ENCODE measurements around the gene ORM1.
"Not testable (repeated sequence)": the region's sequence is repeated elsewhere in the genome, so short reads cannot be mapped to it uniquely, and the experiment has no call there.

Gene ORM1

GRCh38 chr9:114325684-114326254 lies 2.9 kb downstream of the ORM1 start:
- H3K9me3 ChIP-seq (ENCODE audit: control insufficient read depth, insufficient read depth, low read depth, low read length); H3K4me3 ChIP-seq (ENCODE audit: low read depth, low read length); H3K4me1 ChIP-seq (ENCODE audit: control insufficient read depth, insufficient read depth, low read length); POLR2A ChIA-PET; H3K27ac ChIP-seq (ENCODE audit: extremely low read depth, low read depth, low read length); H3K36me3 ChIP-seq (ENCODE audit: control insufficient read depth in 2 of 2, insufficient read depth in 1 of 2, low read length in 2 of 2); CTCF ChIA-PET: not testable (repeated sequence)

- POLR2A ChIA-PET = no interaction called here
- CTCF ChIA-PET = no interaction called here
- TF ChIP-seq ZBTB7A (tag by site-specific recombination; IDR thresholded peaks at IDR 0.05; ENCODE audit: low read depth) (no peak), SETDB1 (IDR thresholded peaks at IDR 0.05; ENCODE audit: insufficient read length, low read length) (no peak)
- Histone ChIP-seq H3K9me3 (ENCODE audit: control insufficient read depth, insufficient read depth, low read depth, low read length) (no peaks in the 10 kb centered on the region), H3K36me3 (ENCODE audit: control insufficient read depth in 2 of 2, insufficient read depth in 1 of 2, low read length in 2 of 2) (no peaks in the 10 kb centered on the region), H3K4me3 (ENCODE audit: low read depth, low read length) (no peak overlapping the region), H3K27ac (ENCODE audit: extremely low read depth, low read depth, low read length) (no peak overlapping the region), H3K4me1 (ENCODE audit: control insufficient read depth, insufficient read depth, low read length) (no peaks in the 10 kb centered on the region)
These were observed 4.9 kb downstream of the ORM1 start for GRCh38 chr9:114327749-114328148.

GRCh38 chr9:114328357-114328820 lies 5.5 kb downstream of the ORM1 start:
- CTCF ChIA-PET = interaction anchor here (0.7 kb wide), 1 partner anchor 10 kb away, joined by 3 read pairs; no protein-coding TSS in a partner anchor
- H3K27ac ChIP-seq (ENCODE audit: extremely low read depth, low read depth, low read length) = not testable (repeated sequence)

GRCh38 chr9:114328937-114329624 lies 6.2 kb downstream of the ORM1 start:
- H3K4me1 ChIP-seq (ENCODE audit: control insufficient read depth, insufficient read depth, low read length); H3K36me3 ChIP-seq (ENCODE audit: control insufficient read depth in 2 of 2, insufficient read depth in 1 of 2, low read length in 2 of 2); H3K9me3 ChIP-seq (ENCODE audit: control insufficient read depth, insufficient read depth, low read depth, low read length); POLR2A ChIA-PET; H3K27ac ChIP-seq (ENCODE audit: extremely low read depth, low read depth, low read length); CTCF ChIA-PET; H3K4me3 ChIP-seq (ENCODE audit: low read depth, low read length): not testable (repeated sequence)

More at GRCh38 chr9:114328357-114328820, 5.5 kb downstream of the ORM1 start:
- H3K4me1 ChIP-seq (ENCODE audit: control insufficient read depth, insufficient read depth, low read length); H3K9me3 ChIP-seq (ENCODE audit: control insufficient read depth, insufficient read depth, low read depth, low read length); POLR2A ChIA-PET; H3K4me3 ChIP-seq (ENCODE audit: low read depth, low read length); H3K36me3 ChIP-seq (ENCODE audit: control insufficient read depth in 2 of 2, insufficient read depth in 1 of 2, low read length in 2 of 2): not testable (repeated sequence)
- 0 out of 2 replicates have a peak, but pooled peaks have one; percentile 7 for TF ChIP-seq ZFHX2 (tag by site-specific recombination; conservative IDR thresholded peaks at IDR 0.05)

GRCh38 chr9:114329625-114330022 lies 6.7 kb downstream of the ORM1 start, which contains the start of gene ORM2:
ORM2 (plus strand) TSS chr9:114329869; CDS start chr9:114329905, 36 bp downstream.
- H3K4me3 ChIP-seq (ENCODE audit: low read depth, low read length); H3K27ac ChIP-seq (ENCODE audit: extremely low read depth, low read depth, low read length); H3K4me1 ChIP-seq (ENCODE audit: control insufficient read depth, insufficient read depth, low read length); POLR2A ChIA-PET; H3K36me3 ChIP-seq (ENCODE audit: control insufficient read depth in 2 of 2, insufficient read depth in 1 of 2, low read length in 2 of 2); H3K9me3 ChIP-seq (ENCODE audit: control insufficient read depth, insufficient read depth, low read depth, low read length); CTCF ChIA-PET: not testable (repeated sequence)

- CTCF ChIA-PET = no interaction called here
- H3K27ac ChIP-seq (ENCODE audit: extremely low read depth, low read depth, low read length) = no peak overlapping the region
- H3K9me3 ChIP-seq (ENCODE audit: control insufficient read depth, insufficient read depth, low read depth, low read length) = no peaks in the 10 kb centered on the region
- TF ChIP-seq SETDB1 (IDR thresholded peaks at IDR 0.05; ENCODE audit: insufficient read length, low read length) = no peak
- TF ChIP-seq KLF7 (tag by site-specific recombination; IDR thresholded peaks at IDR 0.05; ENCODE audit: borderline replicate concordance) = no peak
- no peak for TF ChIP-seq TRIM28 (IDR thresholded peaks at IDR 0.05; ENCODE audit: borderline replicate concordance, low read length)
- no peak for TF ChIP-seq ZNF449 (tag by site-specific recombination; IDR thresholded peaks at IDR 0.05)
- no peak for TF ChIP-seq ZNF677 (tag by site-specific recombination; IDR thresholded peaks at IDR 0.05)
- POLR2A ChIA-PET = no interaction called here
- no peaks in the 10 kb centered on the region for H3K36me3 ChIP-seq (ENCODE audit: control insufficient read depth in 2 of 2, insufficient read depth in 1 of 2, low read length in 2 of 2)
- H3K4me3 ChIP-seq (ENCODE audit: low read depth, low read length) = no peak overlapping the region
- no peaks in the 10 kb centered on the region for H3K4me1 ChIP-seq (ENCODE audit: control insufficient read depth, insufficient read depth, low read length)
These were observed 7.7 kb downstream of the ORM1 start for GRCh38 chr9:114330636-114331035.

- H3K4me3 ChIP-seq (ENCODE audit: low read depth, low read length); H3K36me3 ChIP-seq (ENCODE audit: control insufficient read depth in 2 of 2, insufficient read depth in 1 of 2, low read length in 2 of 2); H3K9me3 ChIP-seq (ENCODE audit: control insufficient read depth, insufficient read depth, low read depth, low read length); H3K27ac ChIP-seq (ENCODE audit: extremely low read depth, low read depth, low read length); POLR2A ChIA-PET; H3K4me1 ChIP-seq (ENCODE audit: control insufficient read depth, insufficient read depth, low read length): not testable (repeated sequence)
- CTCF ChIA-PET = interaction anchor here (0.7 kb wide), 1 partner anchor 234 kb away, joined by 3 read pairs; no protein-coding TSS in a partner anchor
These were observed 8.6 kb downstream of the ORM1 start for GRCh38 chr9:114331229-114332195.

- POLR2A ChIA-PET; H3K27ac ChIP-seq (ENCODE audit: extremely low read depth, low read depth, low read length); H3K36me3 ChIP-seq (ENCODE audit: control insufficient read depth in 2 of 2, insufficient read depth in 1 of 2, low read length in 2 of 2); H3K4me3 ChIP-seq (ENCODE audit: low read depth, low read length); H3K4me1 ChIP-seq (ENCODE audit: control insufficient read depth, insufficient read depth, low read length); H3K9me3 ChIP-seq (ENCODE audit: control insufficient read depth, insufficient read depth, low read depth, low read length): not testable (repeated sequence)
- CTCF ChIA-PET = interaction anchor here (0.7 kb wide), 1 partner anchor 235 kb away, joined by 3 read pairs; no protein-coding TSS in a partner anchor
These were observed 9.7 kb downstream of the ORM1 start for GRCh38 chr9:114332474-114333040.

Data from HEK293 (cell line).